ENCODE results near the gene PRSS38. TPM values are rescaled to one million over a fixed set of nuclear protein-coding genes. Genes with fewer than 3 reads are reported as not detected.

Gene PRSS38
- total and polyA plus RNA-seq, 2 donors from 2014 or later = not detected

DNA sequence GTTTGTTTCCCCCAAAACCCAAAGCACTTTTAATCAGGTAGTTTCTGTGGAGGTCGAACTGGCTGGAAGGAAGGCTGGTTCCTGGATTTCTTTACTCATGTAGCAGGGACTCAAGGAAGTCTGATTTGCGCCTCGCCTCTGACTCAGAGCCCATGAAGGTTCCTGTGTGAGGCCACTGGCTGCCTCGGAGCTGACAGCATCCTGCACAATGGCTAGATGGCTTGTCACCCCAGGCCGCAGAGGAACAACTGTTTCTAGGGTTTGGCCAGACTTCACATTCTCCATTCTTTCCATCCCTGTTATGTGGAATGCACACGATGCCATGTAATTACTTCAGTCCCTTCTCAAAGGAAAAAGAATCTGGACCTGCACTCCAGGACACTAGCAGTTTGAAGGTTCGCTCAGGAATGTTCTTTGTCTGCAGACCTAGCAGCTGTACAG lies 39.1 kb upstream of the PRSS38 start:
- H3K27me3 ChIP-seq (ENCODE audit: control insufficient read depth, insufficient read depth, low read length) = no peaks in the 10 kb centered on the region
- H3K4me3 ChIP-seq (ENCODE audit: low read length in 3 of 3) = no peak overlapping the region
- FAIRE-seq (no peak), DNase-seq (peak in 3 of 5 donors; percentile 7 to 29 (median 22))
- no peak overlapping the region for H3K27ac ChIP-seq (ENCODE audit: low read depth in 2 of 2, low read length in 2 of 2)
- TF ChIP-seq, protein P1, sequence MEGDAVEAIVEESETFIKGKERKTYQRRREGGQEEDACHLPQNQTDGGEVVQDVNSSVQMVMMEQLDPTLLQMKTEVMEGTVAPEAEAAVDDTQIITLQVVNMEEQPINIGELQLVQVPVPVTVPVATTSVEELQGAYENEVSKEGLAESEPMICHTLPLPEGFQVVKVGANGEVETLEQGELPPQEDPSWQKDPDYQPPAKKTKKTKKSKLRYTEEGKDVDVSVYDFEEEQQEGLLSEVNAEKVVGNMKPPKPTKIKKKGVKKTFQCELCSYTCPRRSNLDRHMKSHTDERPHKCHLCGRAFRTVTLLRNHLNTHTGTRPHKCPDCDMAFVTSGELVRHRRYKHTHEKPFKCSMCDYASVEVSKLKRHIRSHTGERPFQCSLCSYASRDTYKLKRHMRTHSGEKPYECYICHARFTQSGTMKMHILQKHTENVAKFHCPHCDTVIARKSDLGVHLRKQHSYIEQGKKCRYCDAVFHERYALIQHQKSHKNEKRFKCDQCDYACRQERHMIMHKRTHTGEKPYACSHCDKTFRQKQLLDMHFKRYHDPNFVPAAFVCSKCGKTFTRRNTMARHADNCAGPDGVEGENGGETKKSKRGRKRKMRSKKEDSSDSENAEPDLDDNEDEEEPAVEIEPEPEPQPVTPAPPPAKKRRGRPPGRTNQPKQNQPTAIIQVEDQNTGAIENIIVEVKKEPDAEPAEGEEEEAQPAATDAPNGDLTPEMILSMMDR (IDR thresholded peaks at IDR 0.05; ENCODE audit: borderline replicate concordance, extremely low read depth, insufficient read depth) = no peak
- H3K9ac ChIP-seq (ENCODE audit: low read length in 3 of 3) = no peak overlapping the region
- peaks cover 0 to 2% (median 0%) of the 10 kb centered on the region in 3 donors for H3K36me3 ChIP-seq (ENCODE audit: control insufficient read depth in 2 of 3, insufficient read depth in 3 of 3, low read length in 3 of 3)
- peaks cover 0 to 2% (median 0%) of the 10 kb centered on the region in 3 donors for H3K4me1 ChIP-seq (ENCODE audit: control insufficient read depth in 2 of 3, insufficient read depth in 2 of 3, low read depth in 1 of 3, low read length in 3 of 3)
- no peaks in the 10 kb centered on the region for H3K9me3 ChIP-seq (ENCODE audit: control insufficient read depth in 2 of 3, insufficient read depth in 1 of 3, low read length in 3 of 3)
- intact Hi-C loops (cut with DNase I) = no loop called here

DNA sequence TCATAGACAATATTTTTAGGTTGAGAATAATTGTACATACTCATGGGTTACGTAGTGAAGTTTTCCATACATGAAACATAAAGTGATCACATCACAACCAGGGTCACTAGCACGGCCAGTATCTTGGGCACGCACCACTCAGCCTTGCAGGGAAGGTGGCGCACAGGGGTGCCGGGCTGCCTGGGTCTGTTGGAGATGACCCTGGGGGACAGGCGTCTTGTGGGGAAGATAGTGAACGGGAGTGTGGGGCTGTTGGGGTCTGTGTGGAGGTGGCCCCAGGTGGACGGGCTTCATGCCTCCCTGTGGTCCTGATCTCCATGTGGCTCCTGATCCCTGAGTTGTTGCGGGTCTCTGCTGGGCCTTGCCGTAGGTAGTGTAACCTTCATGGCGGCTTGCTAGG lies 38.3 kb upstream of the PRSS38 start:
- Histone ChIP-seq H3K27me3 (ENCODE audit: control insufficient read depth, insufficient read depth, low read length) (no peaks in the 10 kb centered on the region), H3K36me3 (ENCODE audit: control insufficient read depth in 2 of 3, insufficient read depth in 3 of 3, low read length in 3 of 3) (peaks cover 0 to 2% (median 0%) of the 10 kb centered on the region in 3 donors), H3K27ac (ENCODE audit: low read depth in 2 of 2, low read length in 2 of 2) (no peak overlapping the region), H3K4me1 (ENCODE audit: control insufficient read depth in 2 of 3, insufficient read depth in 2 of 3, low read depth in 1 of 3, low read length in 3 of 3) (peaks cover 0 to 2% (median 0%) of the 10 kb centered on the region in 3 donors), H3K4me3 (ENCODE audit: low read length in 3 of 3) (no peak overlapping the region), H3K9ac (ENCODE audit: low read length in 3 of 3) (no peak overlapping the region), H3K9me3 (ENCODE audit: control insufficient read depth in 2 of 3, insufficient read depth in 1 of 3, low read length in 3 of 3) (no peaks in the 10 kb centered on the region)
- FAIRE-seq (no peak), DNase-seq (peak in 2 of 5 donors; percentile 22 to 24)
- TF ChIP-seq, protein P1 (IDR thresholded peaks at IDR 0.05; ENCODE audit: borderline replicate concordance, extremely low read depth, insufficient read depth) = no peak
- intact Hi-C loops (cut with DNase I) = no loop called here

DNA sequence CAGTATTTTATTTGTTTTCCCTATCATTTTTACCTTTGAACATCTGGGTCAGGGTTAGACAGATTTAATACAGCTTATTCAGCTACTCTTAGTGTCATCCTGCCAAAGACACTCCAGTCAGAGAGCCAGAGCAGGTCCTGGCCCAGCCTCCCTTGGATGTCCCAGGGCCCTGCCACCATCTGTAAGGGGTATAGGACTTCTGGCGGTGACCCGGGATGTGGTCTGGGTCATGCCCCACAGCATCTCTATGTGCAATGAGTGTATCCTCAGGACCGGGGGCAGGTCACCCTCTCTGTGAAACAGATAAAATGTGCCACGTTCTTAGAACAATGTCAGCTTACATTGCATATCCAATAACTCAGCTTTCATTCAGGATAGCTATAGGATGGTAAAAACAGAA lies 37.8 kb upstream of the PRSS38 start:
- peaks cover 0 to 2% (median 0%) of the 10 kb centered on the region in 3 donors for H3K36me3 ChIP-seq (ENCODE audit: control insufficient read depth in 2 of 3, insufficient read depth in 3 of 3, low read length in 3 of 3)
- H3K27me3 ChIP-seq (ENCODE audit: control insufficient read depth, insufficient read depth, low read length) = no peaks in the 10 kb centered on the region
- peaks cover 0 to 2% (median 0%) of the 10 kb centered on the region in 3 donors for H3K4me1 ChIP-seq (ENCODE audit: control insufficient read depth in 2 of 3, insufficient read depth in 2 of 3, low read depth in 1 of 3, low read length in 3 of 3)
- H3K27ac ChIP-seq (ENCODE audit: low read depth in 2 of 2, low read length in 2 of 2) = no peak overlapping the region
- TF ChIP-seq, protein P1 (IDR thresholded peaks at IDR 0.05; ENCODE audit: borderline replicate concordance, extremely low read depth, insufficient read depth) = no peak
- intact Hi-C loops (cut with DNase I) = no loop called here
- DNase-seq (peak in 2 of 5 donors; percentile 14 to 21), FAIRE-seq (no peak)
- no peaks in the 10 kb centered on the region for H3K9me3 ChIP-seq (ENCODE audit: control insufficient read depth in 2 of 3, insufficient read depth in 1 of 3, low read length in 3 of 3)
- no peak overlapping the region for H3K9ac ChIP-seq (ENCODE audit: low read length in 3 of 3)
- H3K4me3 ChIP-seq (ENCODE audit: low read length in 3 of 3) = no peak overlapping the region
